ENCODE measurements around the gene PIK3R2. TPM values are rescaled to one million over a fixed set of nuclear protein-coding genes. Genes with fewer than 3 reads are reported as not detected.

PIK3R2 gene
- total RNA-seq = 10 to 100 TPM; 12.4 to 16.0 TPM

GRCh38 chr19:18152817-18153555 lies at the start of gene PIK3R2:
Gene PIK3R2 (plus strand): TSS chr19:18153163. CDS start chr19:18155880, 2,717 bp downstream.

GRCh38 chr19:18173572-18174288 lies 20.8 kb downstream of the PIK3R2 start, which contains the start of gene IFI30:
Gene IFI30 (plus strand): TSS chr19:18173813. CDS start chr19:18173842, 29 bp downstream.

GRCh38 chr19:18192673-18193387 lies 39.9 kb downstream of the PIK3R2 start, which contains the start of gene MPV17L2:
Gene MPV17L2 (plus strand): TSS chr19:18193218. CDS start chr19:18193282, 64 bp downstream.

GRCh38 chr19:18203863-18204393 lies 51.0 kb downstream of the PIK3R2 start, which contains the start of gene RAB3A:
Gene RAB3A (minus strand): TSS chr19:18204042. CDS start chr19:18202740, 1,302 bp downstream.

Other genes starting within 250 kb of the PIK3R2 start
- 10 to 100 TPM; 51.5 to 52.7 TPM for gene CCDC124, start 220.1 kb upstream of the PIK3R2 start, total RNA-seq
- gene KCNN1, start 186.1 kb upstream of the PIK3R2 start, total RNA-seq = not detected
- gene ARRDC2, start 145.0 kb upstream of the PIK3R2 start, total RNA-seq = 10 to 100 TPM; 63.2 to 65.3 TPM
- gene IL12RB1, start 66.2 kb upstream of the PIK3R2 start, total RNA-seq = 10 to 100 TPM; 74.1 to 76.2 TPM
- gene MAST3, start 55.4 kb upstream of the PIK3R2 start, total RNA-seq = 10 to 100 TPM; 31.0 to 31.4 TPM
- 10 to 100 TPM; 50.8 to 54.3 TPM for gene IFI30, start 20.6 kb downstream of the PIK3R2 start, total RNA-seq
- 1 to 10 TPM; 4.7 to 4.8 TPM for gene MPV17L2, start 40.1 kb downstream of the PIK3R2 start, total RNA-seq
- 1 to 10 TPM; 4.8 to 6.6 TPM for gene RAB3A, start 50.9 kb downstream of the PIK3R2 start, total RNA-seq
- gene PDE4C, start 73.3 kb downstream of the PIK3R2 start, total RNA-seq = under 1 TPM in 1 of 2 experiments, not detected in 1; 0.55 TPM
- 1 to 10 TPM; 5.2 to 6.0 TPM for gene IQCN, start 121.3 kb downstream of the PIK3R2 start, total RNA-seq
- gene JUND, start 128.5 kb downstream of the PIK3R2 start, total RNA-seq = 100 to 1,000 TPM; 357 to 365 TPM
- 100 to 1,000 TPM; 150 to 152 TPM for gene LSM4, start 169.9 kb downstream of the PIK3R2 start, total RNA-seq
- 10 to 100 TPM; 34.5 to 36.7 TPM for gene PGPEP1, start 187.4 kb downstream of the PIK3R2 start, total RNA-seq
- gene GDF15, start 233.0 kb downstream of the PIK3R2 start, total RNA-seq = not detected
- under 1 TPM; 0.10 to 0.28 TPM for gene LRRC25, start 244.5 kb downstream of the PIK3R2 start, total RNA-seq

Data from activated naive CD4-positive, alpha-beta T cell treated with anti-CD3 and anti-CD28 coated beads, Interleukin-2, amount 10 ng/mL, durations not matched to agents 5 hours and 36 hours (primary cell).